GM21381 (cell line): ENCODE measurements around the gene C1QTNF1.
"Not testable (repeated sequence)": the region's sequence is repeated elsewhere in the genome, so short reads cannot be mapped to it uniquely, and the experiment has no call there.

Source experiments
- ATAC-seq: cut with Tn5 transposase; IDR thresholded peaks from one replicate; pipeline ENCODE4 v1.9.1; 2021; ENCODE audit warnings: mild to moderate bottlenecking, moderate library complexity; ENCODE audit not compliant: unreplicated experiment

C1QTNF1 gene

DNA sequence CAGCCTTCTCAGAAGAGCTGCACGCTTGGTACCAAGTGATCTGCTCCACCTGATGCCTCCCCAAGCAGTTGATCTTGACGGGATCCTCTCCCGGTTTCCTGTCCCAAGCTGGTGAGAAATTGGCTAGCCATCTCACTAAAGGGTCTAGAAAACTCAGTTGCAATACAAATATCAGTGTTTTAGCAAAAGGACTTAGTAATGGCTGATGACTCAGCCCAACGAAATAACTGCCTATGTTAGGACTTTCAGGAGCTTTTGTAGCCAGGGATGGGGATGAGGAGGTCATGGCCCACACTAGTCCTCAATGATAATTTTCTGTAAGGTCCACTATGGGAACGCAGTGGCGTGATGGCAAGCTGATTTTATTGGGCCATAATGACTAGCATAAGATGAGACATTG lies 27.3 kb downstream of the C1QTNF1 start:
- no peak for ATAC-seq

DNA sequence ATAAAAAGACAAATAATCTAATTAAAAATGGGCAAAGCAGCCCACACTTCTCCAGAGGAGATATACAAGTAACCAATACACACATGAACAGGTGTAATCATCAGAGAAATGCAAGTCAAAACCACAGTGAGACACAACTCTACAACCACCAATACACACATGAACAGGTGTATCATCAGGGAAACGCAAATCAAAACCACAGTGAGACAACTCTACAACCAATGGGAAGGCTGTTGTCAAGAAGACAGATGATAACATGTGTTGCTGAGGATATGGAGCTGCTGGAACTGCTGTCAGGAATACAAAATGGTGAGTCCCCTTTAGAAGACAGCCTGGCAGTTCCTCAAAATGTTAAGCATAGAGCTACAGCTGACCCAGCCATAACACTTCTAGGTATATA lies 28.2 kb downstream of the C1QTNF1 start:
- no peak for ATAC-seq

DNA sequence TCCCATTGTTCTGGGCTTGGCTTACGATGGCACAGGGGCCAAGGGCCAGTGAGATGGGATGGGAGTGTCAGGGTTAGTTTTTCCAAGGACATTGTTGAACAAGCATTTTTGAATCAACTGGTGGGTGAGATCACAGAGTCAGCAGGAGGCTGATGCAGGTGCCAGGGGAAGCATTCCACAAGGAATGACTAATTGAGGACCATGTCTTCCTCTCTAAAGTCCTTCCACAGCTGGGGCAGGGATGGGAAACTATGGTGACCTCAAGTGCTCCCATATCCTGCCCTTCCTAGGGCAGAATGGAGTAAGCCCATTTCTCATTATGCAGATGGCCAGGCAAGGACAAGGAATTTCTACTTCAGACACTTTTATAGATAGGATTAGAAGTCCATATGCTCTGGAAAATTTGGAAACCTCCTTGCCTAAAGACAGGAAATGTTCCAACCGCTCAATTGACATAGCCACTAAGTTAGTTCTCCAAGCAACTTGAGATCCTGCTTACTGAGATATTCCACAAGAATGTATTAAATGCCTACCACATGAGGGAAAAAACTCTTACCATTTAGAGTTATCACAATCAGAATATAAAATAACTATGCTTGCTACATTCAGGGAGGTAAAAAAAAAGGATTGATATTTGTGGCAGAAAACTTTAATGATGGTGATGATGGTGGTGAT lies 29.4 kb downstream of the C1QTNF1 start:
- no peak for ATAC-seq

DNA sequence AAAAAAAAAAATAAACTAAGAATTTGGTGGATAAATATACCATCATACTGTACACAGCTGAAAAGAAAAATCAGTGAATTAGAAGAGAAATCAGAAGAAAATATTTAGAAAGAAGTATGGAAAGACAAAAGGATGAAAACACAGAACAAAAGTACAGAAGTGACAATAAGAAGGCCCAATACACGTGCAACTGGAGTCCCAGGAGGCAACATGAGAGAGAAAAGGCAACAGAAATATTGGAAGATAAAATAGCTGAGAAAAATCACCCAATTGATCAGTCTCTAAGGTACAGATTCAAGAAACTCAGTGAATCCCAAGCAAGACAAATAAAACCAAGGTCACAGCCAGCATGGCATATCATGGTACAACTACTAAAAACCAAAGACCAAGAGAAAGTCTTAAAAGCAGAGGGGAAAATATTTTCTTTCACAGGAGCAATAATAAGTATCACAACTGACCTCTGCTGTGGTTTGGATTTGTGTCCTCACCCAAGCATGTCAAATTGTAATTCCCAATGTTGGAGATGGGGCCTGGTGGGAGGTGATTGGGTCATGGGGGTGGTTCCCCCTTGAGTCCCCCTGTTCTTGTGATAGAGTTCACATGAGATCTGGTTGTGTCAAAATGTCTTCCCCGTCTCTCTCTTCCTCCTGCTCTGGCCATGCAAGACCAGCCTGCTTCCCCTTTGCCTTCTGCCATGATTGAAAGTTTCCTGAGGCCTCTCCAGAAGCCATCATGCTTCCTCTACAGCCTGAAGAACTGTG lies 30.4 kb downstream of the C1QTNF1 start:
- no peak for ATAC-seq

DNA sequence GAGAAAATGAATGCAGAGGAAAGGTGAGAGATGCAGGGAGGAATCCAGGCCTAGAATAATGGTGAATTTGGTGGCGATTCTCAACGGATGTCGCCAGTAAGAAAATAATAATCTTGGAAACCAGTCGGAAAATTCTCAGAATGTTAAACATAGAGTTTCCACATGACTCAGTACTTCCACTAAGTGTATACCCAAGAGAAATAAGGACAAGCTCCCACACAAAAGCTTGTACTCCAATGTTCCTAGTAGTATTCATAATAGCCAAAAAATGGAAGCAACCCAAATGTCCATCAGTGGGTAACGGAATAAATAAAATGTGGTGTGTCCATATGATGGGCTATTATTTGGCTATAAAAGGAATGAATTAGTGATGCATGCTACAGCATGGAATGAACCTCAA lies 31.2 kb downstream of the C1QTNF1 start:
- no peak for ATAC-seq

DNA sequence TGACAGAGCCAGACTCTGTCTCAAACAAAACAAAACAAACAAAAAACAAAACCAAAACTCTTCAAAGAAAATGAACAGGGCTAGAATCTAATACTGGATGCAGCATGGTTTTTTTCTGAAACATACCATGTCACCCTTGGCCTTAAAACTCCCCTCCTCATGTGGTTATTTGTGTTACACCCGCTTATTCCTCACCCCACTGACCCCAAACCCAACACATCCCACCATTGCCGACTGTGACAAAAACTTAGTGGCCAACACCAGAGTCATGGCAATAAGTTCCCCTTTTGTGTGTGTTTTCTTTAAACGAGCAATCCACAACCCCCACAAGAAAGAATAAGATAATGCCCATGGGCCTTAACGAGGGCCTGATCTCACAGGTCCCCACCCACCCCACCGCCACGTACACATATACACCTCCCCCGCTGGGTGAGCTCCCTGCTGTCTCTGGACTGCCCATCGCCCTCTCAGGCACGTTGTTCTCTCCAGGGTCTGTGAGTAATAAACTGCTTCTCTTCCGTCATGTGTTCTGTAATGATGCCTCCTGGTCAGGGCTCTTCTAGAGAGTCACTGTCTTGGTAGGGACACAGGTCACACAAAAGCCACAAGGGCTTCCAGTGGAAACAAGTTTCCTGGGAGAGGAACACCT lies 33.9 kb downstream of the C1QTNF1 start:
- ATAC-seq, result no peak

DNA sequence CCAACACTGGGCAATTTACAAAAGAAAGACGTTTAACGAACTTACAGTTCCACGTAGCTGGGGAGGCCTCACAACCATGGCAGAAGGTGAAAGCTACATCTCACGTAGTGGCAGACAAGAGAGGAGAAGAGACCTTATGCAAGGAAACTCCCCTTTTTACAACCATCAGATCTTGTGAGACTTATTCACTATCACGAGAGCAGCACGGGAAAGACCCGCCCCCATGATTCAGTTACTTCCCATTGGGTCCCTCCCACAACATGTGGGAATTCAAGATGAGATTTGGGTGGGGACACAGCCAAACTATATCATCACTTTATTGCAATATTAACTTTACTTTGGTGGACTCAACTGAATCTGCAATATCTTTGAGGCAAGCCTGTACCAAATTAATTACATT lies 38.7 kb downstream of the C1QTNF1 start:
- ATAC-seq, result no peak

DNA sequence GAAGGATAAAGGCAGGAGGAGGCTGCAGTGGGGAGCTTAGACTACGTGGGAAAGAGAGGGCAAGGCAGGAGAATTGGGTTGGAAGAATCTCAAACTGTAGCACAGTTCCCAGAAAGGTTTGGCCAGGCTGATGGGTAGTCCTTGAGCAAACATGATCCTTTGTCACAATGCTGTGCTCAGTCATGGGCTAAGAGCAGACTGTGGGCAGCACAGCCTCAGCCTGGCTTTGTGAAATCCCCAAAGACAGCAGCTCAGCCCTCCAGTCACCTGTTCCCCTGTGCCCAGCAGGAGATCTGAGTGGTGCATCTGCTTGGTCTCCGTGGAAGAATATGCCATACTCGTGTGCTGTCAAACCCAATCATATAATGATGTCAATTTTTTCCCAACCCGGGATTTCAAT lies 40.1 kb downstream of the C1QTNF1 start:
- ATAC-seq, result no peak

DNA sequence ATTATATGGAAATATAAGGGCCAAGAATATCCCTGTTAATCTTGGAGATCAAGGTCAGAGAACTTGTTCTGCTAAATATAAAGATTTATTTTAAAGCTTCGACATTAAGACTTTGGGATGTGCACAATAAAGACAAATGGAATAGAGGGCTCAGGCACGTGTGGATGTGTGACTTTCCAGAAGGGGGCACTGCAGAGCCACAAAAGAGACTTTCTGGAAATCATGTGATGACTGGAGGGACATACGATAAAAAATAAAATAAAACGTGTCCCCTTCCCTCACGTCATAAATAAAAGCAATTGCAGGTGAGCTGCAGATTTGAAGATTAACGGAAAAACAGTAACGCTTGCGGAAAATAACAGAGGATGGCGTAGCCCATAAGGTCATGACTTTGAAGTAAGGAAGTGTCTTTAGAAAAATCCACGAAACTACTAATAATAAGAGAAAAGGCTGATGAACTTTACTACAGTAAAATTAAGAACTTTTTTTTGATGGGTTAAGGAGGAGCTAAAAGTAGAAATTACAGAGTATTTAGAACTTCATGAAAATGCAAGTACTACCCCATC lies 41.2 kb downstream of the C1QTNF1 start:
- no peak for ATAC-seq

DNA sequence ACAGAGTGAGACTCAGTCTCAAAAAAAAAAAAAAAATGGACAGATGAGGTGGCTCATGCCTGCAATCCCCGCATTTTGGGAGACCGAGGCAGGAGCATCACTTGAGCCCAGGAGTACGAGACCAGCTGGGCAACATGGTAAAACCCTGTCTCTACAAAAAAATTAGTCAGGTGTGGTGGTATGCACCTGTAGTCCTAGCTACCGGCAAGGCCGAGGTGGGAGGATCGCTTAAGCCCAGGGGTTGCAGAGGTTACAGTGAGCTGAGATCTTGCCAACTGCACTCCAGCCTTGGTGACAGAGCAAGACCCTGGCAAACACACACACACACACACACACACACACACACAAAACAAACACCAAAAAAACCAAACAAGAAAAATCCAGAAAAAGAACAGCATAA lies 43.0 kb downstream of the C1QTNF1 start:
- no peak for ATAC-seq

DNA sequence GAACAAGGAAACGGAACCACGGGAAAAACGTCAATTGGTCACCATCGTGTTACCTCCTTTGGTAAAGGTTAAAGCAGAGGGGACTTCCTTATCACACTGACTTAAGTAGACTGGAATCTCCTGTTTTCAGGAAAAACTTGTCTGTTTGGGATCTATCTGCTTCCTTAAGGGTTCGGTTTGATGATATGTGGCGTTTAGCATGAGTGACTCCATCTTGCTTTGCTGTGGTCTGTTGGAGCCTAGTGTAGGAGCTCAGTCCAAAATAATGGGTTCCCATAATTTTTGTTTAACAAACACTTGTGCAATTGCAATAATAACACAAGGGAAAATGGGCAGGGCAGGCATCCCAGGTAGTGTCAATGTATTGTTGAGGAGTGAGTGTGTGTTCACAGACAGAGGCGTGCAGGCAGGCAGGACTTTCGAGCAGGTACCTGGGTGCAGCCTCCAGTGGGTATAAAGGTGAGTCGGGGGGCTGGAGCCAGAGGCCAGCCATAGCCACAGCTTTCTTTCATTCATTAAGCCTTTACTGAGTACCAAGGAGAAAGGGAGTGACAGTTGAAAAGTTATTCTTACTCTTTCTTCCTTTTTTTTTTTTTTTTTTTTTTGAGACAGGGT lies 46.4 kb downstream of the C1QTNF1 start:
- ATAC-seq, result no peak

DNA sequence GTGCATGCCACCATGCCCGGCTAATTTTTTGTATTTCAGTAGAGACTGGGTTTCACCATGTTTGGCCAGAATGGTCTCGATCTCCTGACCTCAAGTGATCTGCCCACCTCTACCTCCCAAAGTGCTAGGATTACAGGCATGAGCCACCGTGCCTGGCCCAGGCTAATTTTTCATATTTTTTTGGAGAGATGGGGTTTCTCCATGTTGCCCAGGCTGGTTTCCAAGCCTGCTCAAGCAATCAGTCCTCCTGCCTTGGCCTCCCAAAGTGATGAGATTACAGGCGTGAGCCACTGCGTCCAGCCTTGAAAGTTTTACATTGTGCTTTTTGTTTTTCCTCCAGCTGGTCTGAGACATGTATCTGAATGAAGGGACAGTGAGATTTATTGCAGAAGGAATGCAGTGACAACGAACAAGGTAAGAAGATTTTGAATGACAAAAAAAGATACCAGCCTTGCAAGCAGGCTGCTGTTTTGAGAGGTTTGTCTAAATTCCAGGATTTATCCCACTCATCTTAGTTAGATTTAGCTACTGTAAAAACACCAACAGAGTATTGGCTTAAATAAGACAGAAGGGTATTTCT lies 47.3 kb downstream of the C1QTNF1 start:
- no peak for ATAC-seq

DNA sequence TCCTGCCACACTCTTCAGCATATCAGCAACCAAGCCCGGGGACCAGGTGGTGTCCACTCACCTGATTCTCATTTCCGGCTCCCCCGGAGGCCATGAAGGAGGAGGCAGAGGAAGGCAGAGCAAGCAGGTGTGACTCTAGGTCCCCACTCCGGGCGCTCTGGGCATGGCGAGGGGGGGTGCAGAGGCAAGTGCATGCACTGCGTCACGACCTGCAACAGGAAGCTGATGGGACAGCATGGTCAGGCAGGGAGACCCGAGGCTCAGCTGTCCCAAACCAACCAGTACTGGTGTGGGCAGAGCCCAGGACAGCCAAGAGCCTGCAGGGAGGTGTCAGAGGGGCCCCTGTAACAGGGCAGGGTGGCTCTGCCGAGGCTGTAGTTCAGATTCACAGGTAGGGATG lies 48.6 kb downstream of the C1QTNF1 start:
- ATAC-seq, result no peak

DNA sequence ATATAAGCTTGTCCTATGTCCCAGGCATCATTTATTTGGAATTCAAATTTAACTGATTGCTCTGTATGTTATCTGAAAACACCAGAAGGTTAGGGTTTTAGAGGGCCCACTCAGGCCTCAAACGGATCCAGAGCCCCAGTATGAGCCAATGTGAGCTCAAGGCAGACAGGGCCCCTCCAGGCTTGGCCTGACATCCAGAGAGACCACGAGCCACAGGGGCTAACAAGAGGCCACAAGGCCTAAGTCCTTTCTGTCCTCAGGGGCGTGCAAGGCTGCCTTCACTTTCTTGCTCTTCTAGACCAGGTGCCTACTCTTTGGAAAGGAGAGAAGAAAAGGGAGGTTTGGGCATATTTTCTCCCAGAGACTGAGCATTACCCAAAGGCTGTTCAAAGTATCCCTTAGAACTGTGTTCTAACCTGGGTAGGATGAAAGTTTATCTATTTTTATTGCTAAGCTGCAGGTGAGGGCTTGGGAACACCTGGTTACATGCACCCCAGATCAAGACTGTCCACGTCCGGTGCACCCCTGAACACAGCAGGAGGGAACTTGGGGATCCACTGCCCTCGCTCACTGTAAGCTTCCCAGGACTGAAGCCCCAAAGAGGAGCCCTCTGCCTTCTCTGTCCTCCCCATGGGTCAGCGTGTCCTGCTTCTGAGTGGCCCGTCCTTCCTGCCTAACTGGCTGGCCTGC lies 49.2 kb downstream of the C1QTNF1 start:
- no peak for ATAC-seq

DNA sequence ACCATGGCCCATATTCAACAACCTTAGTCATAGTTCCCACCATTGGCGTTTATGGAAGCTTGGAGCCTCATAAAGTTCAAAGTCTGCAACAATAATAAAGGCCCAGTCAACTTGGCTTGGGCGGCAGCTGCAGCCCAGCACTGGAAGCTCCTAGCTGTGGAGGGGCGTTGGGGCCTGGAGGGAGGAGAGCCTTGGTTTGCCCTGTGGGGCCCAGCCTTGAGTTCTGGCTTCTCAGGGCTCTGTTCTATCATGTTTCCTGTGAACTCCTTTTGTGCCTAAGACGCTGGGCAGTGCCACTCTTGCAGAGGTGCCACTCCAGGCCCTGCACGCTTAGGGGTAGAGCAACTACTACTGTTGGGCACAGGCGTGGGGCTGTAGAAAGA lies 49.7 kb downstream of the C1QTNF1 start:
- no peak for ATAC-seq

DNA sequence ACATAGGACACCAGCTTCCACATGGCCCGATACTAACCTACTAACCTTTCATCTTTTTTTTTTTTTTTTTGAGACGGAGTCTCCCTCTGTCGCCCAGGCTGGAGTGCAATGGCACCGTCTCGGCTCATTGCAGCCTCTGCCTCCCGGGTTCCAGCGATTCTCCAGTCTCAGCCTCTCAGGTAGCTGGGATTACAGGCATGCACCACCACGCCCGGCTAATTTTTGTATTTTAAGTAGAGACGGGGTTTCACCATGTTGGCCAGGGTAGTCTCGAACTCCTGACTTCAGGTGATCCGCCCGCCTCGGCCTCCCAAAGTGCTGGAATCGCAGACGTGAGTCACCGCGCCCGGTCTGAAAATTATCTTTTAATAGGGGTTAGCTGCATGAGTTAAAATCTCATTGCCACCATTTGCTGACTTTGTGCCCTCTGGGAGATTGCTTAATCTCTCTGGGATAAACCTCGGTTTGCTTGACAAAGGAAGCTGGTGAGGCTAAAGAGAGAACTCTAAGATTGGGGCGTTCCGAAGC lies 50.2 kb downstream of the C1QTNF1 start:
- not testable (repeated sequence) for ATAC-seq

DNA sequence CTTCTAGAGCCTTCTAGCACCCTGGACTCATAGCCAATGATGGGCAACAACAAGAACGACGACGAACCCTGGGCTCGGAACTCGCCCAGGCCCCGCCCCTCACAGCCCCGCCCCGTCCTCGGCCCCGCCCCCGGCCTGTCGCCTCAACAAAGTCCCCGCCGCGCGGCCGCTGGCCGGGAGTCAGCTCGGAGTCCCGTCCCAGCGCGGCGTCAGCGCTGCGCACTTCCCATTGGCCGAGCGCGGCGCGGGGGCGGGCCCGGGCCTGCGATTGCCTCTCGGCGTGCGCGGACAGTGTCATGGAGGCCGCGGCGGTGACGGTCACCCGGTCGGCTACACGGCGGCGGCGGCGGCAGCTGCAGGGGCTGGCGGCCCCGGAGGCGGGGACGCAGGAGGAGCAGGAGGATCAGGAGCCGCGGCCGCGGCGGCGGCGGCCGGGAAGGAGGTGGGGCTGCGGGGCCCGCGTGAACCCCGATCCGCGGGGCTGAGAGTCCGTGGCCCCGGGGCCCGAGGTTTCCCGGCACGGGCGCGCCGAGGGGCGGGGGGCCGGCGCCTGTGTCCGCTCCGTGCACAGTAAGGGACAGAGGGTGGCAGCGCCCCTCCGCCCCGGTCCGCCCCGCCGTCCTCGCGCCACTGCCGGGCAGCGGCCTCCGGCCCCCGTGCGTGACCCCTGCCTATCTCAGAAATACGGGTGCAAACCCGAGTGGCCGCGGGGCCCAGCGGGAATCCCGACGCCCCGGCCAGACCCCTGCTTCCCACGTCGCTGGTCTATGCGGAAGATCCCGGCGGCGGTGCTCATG lies 50.9 kb downstream of the C1QTNF1 start, which contains the start of gene ENGASE:
Gene ENGASE, plus strand, starts transcription at position 176 of the 797 bp plus-strand sequence. Its CDS starts 121 bp downstream, at position 297.
- ATAC-seq, result peak; percentile 89

DNA sequence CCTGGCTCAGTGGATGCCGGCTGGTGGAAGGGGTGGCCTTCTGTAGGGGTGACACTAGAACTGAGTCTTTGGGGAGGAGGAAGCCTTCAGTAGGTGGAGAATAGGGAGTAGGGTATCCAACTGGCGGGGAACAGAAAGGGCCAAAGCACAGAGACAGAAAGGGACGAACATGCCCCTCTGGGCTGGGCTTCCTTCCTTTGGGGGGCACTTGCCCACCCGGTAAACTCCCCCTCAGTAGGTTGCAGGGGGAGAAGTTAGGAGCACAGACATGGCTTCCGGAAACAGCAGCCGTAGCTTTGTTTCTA lies 51.4 kb downstream of the C1QTNF1 start:
- ATAC-seq, result peak; percentile 33

DNA sequence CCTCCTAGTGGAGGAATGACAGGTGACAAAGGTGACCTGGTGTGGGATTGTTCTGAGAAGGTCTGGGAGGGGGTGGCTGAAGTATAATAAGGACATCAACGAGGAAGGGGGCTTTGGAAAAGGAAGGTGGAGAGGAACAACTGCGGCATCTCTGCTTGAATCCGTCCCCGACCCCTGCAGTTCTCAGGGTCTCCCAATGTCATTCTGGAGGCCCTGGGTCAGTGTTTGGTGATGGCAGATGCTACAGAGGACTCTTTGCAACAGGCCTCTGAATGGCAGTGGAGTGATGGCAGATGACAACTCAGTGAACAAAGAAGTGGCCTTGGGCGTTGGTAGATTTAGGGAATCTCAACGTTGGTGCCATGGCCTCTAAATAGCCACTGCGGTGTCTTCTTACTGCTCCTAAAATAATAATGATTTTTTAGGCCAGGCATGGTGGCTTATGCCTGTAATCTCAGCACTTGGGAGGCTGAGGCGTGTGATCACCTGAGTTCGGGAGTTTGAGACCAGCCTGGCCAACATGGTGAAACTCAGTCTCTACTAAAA lies 52.0 kb downstream of the C1QTNF1 start:
- no peak for ATAC-seq
